GM10847 (cell line): ENCODE data around the gene SARDH.

Experiments used
- POLR2A ChIP-seq: IDR thresholded peaks from 2 replicates; pipeline ENCODE4 v1.6.1; 2011; ENCODE audit not compliant: insufficient read length; ENCODE audit errors: extremely low read depth

The SARDH gene

GRCh38 chr9:133627341-133627740 lies 110.8 kb downstream of the SARDH start:
- TF ChIP-seq POLR2A: no peak

GRCh38 chr9:133622555-133622954 lies 115.6 kb downstream of the SARDH start:
- no peak for TF ChIP-seq POLR2A

GRCh38 chr9:133621725-133622267 lies 116.4 kb downstream of the SARDH start:
- TF ChIP-seq POLR2A: no peak

GRCh38 chr9:133619791-133620190 lies 118.4 kb downstream of the SARDH start:
- TF ChIP-seq POLR2A: no peak

- TF ChIP-seq POLR2A: no peak
Measured at GRCh38 chr9:133618726-133619125, 119.4 kb downstream of the SARDH start.

GRCh38 chr9:133616643-133617405 lies 121.3 kb downstream of the SARDH start:
- TF ChIP-seq POLR2A: no peak

GRCh38 chr9:133615606-133616188 lies 122.5 kb downstream of the SARDH start:
- TF ChIP-seq POLR2A: no peak

GRCh38 chr9:133615186-133615585 lies 123.0 kb downstream of the SARDH start:
- no peak for TF ChIP-seq POLR2A

- TF ChIP-seq POLR2A: no peak
Measured at GRCh38 chr9:133614678-133615077, 123.5 kb downstream of the SARDH start.

- TF ChIP-seq POLR2A: no peak
Measured at GRCh38 chr9:133614056-133614455, 124.1 kb downstream of the SARDH start.
